Left hindlimb (tissue), 1 donor: ENCODE measurements around the gene CDS2.

Source experiments
- DNase-seq: peaks from one replicate; pipeline ENCODE4 v3.0.0-alpha.2; 2018

CDS2 gene

DNA sequence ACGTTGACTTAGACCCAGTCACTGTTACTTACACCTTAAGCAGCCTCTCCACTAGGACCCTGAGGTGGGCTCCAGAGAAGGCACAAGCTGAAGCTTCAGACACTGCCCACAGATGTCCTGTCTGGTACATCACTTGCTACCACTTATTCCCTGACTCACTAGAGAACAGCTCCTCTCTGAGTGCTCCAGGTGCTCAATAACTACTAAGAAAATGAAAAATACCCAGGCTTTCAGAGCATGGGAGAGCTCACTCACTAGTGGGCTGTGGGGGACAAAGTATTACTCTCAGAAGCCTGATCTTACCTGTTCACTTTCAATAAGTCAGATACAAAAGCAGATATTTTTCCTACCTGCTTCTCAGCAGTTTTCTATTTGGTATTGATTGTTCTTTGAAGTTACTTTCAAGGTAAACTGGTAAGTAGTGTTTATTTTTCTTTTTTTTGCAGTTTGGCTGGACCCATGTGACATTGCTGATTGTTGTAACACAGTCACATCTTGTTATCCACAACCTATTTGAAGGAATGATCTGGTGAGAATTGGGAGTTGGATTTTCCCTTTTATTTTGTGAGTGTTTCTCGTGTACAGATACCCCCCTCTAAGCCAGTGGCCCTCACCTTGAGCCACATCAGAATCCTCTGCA, 55.9 kb downstream of the CDS2 start:
- DNase-seq = no peak

DNA sequence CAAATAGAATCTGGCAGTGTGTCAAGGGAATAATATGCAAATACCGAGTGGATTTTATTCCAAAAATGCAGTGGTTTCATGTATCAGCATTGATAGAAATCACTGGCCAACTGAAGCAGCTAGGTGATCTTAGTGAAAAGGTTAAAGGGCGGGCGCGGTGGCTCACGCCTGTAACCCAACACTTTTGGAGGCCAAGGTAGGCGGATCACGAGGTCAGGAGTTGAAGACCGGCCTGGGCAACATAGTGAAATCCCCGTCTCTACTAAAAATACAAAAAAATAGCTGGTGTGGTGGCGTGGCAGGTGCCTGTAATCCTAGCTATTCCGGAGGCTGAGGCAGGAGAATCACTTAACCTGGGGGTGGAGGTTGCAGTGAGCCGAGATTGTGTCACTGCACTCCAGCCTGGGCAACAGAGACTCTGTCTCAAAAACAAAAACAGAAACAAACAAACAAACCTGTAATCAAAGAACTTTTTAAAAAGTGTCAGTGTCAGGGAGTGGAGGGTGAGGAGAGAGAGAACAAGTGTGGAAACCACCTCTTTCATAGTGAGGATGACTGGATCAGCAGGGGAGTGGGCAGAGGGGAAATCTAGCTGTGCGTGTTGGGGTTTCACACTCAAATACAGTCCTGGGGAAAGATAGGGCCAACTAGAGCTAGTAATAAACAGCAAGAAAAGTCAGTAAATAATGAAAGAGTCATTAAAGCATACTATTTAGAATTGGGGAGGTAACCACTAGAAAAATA, 57.1 kb downstream of the CDS2 start:
- no peak for DNase-seq

DNA sequence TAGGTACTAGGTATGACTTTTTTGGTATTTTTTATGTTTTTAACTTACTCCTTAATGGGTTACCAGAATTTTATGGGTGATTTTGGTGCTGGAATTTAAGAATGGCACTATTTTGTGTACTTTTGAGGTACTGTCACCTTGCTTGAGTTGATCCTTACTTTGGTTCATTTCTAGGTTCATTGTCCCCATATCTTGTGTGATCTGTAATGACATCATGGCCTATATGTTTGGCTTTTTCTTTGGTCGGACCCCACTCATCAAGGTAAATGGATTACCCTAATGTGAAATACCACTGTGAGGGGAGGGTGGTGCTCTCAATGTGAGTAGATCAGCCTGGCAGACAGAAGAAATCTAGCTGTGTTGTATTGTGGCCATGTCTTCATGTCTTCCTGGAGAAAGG, 57.9 kb downstream of the CDS2 start:
- DNase-seq = no peak

DNA sequence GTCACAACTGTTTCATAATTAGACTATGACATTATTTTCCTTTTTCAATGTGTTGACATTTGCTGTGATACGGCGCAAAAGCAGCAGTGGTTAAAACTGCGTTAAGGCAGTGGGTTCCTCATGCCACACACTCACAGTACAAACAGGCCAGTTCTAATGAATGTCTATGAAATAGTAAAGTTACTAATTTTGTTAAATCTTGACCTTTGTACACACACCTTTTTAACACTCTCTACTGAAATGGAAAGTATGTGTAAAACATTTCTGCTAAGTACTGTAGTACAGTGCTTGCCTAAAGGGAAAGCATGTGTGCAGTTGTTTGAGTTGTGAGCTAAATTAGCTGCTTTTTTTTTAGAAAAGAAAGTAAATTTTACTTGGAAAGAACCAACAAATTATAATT, 60.3 kb downstream of the CDS2 start:
- DNase-seq = no peak

DNA sequence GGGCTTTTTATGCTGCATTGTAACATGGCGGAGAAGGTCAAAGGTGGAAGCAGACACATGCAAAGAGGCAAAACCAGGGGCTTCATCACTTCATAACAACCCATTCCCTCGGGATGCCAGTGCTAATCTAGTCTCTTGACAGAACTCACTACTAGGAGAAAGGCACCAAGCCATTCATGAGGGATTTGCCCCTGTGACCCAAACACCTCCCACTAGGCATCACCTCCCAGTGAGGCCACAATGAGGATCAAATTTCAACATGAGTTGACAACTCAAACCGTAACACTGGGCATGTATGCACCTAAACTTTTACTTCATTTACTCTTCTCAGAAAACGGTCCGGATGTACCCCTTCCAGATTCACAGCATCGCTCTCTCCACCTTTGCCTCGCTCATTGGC, 61.9 kb downstream of the CDS2 start:
- DNase-seq = no peak

DNA sequence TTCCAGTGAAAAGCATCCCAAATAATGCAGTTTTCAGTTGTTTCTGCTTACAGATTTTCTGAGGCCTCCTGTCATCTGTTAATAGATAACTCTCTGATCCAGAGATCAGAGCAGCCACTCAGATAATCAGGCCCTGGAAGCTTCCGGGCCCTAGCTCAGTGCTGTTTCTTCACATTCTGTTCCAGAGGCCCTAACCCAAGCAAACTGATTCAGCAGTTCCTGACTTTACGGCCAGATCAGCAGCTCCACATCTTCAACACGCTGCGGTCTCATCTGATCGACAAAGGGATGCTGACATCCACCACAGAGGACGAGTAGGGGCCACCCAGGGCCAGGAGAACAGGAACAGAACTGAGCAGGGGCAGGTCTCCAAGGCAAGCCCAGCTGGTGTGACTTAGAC, 63.1 kb downstream of the CDS2 start:
- DNase-seq = no peak

DNA sequence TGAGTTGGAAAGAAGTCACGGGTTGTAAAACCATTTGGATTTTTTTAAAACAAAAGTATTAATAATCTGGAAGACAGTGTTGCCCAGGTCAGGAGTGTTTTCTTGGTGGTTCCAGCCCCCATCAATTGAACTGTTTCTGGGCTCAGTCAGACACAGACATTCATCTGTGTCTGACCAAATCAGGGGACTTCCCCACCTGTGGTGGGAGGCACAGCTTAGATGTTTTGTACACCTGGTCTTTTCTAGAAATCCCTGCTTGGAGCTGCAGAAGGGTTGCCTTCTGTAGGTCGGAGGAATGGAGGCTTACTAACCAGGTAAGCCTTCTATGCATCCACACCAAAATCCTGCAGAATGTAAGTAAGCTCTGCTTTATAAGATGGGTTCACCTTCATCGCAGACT, 63.6 kb downstream of the CDS2 start:
- no peak for DNase-seq

DNA sequence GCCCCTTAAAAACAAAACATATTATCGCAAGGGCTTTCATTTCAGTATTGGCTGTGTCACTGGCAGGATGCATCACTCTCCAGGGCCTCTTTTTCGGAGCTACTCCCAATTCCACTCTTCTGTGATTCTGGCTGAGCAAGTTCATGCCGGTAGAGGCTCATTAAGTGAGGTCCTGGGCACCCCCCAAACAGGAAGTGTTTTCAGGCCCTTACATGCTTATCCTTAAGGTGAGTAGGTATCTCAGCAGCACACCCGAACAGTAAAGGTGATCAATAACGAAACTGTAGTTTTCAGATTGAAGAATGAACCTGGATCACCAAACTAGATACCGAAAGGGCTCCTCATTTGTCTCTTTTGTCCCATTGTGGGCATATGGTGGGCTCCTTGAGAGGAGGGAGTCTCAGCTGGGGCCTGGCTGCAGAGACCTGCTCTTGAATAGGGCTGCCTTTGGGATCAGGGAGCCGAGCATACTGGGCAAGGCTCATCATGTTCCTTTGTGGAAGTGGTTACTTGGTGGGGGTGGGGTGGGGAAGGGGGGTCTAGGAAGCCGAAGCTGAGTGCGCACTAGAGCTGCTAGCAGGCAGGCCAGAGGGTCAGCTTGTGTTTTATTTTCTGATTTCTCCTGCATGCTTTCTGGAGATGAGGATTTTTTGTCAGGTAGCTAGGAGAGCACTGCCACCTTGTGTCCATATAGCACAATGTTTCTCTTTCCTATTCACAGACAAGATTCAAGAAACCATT, 65.2 kb downstream of the CDS2 start:
- peak; percentile 59 for DNase-seq

DNA sequence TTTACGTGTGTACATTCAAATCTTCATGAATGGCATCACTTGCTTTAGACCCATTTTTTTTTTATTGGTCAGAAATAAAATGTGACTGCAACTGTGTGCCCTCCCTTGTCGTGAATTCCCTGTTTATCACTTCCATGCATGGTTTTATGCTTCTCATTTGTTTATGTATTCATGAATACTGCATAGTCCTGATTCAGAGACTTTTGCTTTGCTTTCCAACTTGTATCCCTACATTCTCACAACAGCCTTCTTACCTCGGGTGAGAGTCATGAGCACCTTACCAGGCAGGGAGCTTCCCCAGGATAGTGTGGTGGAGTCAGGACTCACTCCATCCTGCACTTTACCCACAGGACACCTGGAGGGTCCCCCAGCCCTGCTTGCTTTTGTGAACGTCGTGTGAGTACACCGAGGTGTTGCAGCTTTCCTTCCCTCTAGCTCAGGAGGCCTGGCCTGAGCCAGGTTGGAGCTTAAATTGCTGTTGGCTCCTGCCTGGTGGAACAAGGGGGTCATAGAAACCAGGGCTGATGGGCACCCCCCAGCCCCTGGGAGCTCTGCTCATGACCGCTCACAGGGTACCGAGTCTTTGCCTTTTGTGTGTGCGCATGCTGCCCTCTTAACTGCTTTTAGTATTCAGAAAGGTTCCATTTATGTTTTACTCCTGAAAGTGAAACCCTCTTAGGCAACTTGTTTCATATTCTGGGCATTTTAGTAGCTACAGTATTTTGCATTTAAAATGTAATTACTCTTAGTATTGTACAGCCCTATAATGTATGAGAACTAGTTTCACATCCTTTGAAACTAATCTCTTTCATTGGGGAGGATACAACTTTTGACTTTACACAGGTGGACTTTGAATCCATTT, 66.0 kb downstream of the CDS2 start:
- no peak for DNase-seq

DNA sequence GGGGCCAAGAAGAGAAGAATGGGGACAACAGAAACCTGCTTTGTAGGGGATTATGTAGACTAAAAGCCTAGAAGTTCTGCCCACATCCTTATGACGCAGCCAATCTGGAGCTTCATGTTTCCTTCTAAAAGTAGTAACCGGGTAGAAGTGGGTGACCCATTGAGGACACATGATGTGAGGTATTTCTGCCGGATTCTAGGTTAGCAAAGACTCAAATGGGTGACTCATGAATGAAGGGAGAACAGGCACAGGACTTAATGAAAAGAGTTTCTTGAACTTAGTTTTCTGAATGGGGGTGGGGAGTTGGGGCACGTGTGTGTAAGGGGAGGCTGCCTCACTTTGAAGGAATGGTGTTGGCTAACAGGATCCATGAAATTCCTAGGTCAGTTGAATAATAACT, 68.8 kb downstream of the CDS2 start:
- no peak for DNase-seq

DNA sequence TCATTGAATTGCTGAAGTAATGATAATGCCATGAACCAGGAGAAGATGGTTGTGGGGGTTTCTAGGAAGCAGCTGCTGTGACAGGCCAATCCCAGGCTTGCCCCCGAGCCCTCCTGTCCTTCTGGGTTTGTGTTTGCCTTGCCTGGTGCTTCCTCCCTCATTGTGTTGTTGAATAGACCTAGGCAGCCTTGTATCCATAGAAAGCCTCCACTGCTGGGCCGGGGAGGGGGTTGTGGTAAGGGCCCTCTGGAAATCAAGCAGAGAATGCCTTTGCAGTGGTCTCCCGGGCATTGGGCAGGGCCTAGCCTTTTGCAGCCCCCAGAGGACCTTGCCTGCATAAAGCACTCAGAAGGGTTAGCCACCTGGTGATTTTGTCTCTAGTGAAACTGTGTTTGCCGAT, 69.3 kb downstream of the CDS2 start:
- no peak for DNase-seq

DNA sequence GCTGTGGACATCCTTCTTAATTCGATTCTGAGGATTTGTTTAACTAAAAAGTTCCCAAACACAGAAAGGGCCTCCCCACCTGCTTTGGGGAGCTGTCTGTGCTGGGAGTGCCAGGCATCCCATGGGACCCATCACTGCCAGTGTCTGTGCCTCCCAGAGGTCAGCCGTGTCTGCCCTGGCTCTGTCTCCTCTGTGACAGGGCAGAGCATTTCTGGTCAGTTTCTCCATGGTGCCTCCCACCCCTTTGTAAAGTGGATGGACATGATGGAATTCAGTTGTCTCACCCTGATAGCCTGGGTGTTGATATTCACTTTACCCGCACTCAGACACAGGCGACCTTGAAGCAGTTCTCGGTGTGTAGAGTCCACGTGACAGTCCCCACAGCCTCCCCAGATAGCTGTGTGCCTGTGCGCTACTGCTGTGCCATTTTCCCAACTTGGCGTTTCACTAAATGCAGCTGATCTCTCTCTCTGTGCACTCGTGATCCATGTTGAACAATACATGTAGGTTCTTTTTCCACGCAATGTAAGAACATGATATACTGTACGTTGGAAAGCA, 70.5 kb downstream of the CDS2 start:
- no peak for DNase-seq

DNA sequence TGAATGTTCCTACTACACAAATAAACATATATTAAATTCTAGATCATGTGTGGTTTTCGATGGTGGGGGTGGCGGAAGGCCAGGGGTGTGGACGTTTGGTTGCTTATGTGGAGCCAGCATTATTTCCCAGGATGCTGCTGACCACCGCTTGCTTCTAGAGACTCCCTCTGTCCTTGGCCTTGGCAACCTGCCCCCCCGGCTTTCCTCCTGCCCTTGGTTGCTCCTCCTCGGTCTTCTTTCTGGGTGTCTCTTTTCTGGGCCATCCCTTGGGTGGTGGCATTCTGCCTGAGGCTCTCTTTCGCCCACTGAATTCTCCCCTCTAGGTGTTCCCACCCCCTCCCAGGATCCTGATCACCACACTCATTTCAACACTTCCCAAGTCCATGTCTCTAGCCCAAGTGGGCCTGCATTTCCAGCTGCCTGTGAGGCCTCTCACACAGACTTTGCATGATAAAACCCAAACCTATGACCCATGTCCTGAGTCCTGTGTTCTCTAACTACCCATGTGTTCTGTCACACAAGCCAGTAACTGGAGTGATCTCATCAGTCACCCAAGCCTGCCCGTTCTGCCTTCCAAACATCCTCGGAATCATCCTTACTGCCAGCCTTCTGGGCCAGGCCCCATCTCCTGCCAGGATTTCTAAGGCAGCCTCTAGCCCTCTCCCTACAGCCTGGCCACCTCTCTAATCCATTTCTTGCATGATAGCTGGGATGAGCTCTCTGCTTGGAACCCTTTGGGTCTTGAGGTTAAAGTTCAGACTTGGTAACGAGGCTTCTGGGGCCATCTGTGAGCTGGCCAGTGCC, 71.2 kb downstream of the CDS2 start:
- no peak for DNase-seq

DNA sequence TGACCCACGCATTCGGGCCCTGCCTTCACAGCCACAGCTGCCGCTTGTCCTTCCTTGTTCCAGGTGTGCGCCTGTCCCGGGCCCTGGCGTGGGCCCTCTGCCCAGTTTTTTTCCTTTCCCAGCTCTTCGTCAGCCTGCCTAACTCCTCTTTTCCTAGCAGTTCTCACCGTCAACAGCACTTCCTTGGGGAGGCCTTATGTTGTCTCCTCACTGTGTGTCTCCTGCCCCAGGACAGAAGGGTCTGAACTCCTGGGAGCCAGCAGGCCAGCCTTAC, 71.8 kb downstream of the CDS2 start:
- no peak for DNase-seq

DNA sequence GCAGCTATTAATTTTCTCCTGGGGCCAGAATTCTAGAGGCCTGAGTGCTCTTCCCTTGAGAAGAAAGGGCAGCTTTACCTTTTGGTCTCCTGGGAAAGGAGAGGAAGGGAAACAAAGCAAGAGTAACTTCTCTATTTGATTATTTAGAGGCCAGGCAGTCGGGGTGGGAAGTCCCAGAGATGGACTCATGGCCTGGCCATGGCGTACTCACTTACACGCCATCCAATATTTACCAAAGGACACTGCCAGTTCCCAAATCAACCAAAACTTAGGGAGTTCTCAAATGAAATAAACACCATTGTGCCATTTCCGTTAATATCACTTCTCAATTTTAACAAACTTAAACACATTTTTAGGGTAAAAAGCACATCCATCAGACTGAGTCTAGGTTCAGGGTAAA, 76.6 kb downstream of the CDS2 start:
- no peak for DNase-seq

DNA sequence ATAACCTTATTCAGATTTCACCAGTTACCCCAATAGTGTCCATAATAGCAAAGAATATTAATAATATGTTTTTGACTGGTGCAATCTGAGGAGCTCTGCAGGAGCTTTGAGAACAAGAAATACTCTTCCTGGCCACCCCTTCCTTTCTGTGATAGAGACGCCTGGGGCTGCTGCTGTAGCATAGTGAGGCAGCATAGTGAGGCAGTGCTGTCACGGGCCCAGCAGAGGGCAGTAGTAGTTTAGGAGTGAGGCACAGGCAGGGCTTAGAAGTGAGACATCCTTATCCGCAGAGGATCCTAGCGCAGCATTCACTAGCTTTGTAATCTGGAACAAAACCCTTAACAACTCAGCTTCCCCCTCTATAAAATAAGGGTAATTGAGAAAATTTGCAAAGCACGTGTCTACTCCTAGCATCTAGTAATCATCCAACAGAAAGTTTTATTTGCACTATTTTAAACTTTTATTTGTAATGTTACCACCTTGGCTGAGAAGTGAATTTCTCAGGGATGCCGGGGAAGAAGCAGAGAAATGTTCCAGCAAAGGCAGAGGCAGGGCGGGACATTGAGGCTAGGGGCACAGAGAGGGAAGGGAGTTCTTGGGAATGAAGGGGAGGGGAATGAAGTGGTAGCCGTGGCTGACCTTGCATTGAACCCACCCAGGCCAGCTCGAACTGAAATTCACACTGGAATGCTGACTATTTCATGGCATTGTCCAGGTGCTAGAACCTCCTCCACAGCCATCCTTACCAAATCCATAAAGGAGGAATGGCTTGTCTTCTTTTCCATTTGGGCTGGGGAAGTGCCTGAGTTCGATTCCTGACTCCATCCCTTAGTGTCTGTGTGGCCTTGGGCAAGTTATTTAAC, 78.8 kb downstream of the CDS2 start:
- peak; percentile 71 for DNase-seq

DNA sequence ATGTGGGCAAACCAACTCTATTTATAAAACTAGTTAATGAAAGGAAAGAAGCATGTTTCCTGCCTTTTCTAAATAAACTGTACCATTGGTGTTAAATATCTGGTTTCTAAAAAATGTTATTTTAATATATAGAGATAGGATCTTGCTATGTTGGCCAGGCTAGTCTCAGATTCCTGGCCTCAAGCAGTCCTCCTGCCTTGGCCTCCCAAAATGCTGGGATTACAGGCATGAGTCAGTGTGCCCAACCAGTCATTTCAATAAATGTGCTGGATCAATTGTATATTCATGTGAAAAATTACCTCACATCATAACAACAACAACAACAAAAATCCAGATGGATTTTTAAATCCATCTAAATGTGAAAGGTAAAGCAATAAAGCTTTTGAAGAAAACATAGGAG, 80.3 kb downstream of the CDS2 start:
- DNase-seq = no peak

DNA sequence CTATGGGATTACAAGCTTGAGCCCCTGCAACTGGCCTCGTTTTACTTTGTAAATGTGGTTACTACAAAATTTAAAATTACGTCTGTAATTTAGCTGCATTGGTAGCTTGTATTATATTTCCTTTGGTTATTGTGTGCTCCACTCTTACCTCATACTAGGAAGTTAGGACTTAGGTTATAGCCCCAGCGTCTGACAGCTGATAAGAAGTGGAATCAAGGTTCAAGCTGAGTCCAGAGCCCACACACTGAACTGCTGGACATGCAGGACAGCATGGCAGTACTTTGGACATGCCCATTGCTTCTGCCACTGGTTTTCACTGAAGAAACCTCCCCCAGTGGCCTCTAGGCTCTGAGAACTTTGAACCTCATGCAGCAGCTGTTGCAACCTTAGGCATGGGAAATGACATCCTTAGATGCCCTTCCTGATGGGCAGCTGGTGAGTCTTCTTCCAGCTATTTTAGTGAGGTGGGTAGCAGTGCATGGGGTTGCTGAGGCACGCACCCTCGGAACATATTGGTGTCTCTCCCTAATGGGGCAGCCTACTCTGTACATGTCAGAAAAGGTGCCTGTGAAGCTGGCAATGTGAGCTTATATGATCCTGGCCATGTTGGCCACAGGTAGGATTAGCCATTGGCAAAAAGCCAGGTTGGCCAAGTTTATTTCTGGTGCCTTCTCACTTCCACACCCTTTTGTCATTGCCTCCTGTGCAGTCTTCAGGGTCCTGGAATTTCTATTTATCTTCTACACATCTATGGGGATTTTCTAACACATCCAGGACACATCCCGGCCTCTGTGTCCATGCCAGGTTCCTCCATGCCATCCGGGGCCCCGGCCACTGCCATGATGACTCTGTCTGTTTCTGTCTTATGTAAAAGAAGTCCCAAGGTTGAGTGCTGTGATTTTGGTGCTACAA, 85.3 kb downstream of the CDS2 start:
- DNase-seq = no peak

DNA sequence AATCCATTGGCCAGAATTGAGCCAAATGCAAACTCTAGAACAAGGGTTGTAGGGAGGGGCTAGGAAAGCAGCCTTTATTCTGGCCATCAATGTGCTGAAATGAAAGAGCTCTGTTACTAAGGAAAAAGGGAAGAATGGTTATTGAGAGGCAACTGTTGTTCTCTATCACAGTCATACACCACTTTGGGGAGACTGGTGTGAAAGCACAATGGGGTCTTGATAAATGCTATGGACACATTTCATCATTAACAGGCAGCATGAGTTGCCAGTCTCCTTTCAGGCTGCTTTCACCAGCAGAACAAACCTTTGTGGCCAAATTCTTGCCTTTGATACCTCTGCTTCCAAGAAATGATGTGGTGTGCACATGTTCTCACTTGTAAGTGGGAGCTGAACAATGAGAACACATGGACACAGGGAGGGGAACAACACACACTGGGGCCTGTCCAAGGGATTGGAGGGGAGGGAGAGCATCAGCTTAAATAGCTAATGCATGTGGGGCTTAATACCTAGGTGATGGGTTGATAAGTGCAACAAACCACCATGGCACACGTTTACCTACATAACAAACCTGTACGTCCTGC, 86.2 kb downstream of the CDS2 start:
- DNase-seq = no peak

DNA sequence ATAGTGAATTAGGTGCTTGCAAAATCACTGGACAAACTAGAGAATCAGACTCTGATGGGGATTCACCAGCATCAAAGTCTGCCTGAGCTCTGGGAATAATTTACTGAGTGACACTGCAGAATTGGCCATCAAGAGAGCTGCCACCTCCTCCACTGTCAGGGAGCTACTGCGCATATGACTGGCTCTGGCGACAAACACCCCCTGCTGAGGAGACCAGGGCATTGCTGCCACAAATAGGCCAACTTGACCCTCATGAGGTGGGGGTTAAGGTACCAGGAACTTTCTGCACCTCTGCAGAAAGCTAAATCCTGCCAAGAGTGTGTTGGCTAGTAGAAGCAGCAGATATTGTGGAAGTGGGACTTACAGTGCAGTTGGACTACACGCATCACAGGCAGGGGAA, 88.0 kb downstream of the CDS2 start:
- DNase-seq = no peak
